ENCODE data around the gene TEP1.

GRCh38 chr14:20377171-20377570 is 36.1 kb downstream of the TEP1 start:
- TF ChIP-seq POLR2A (IDR thresholded peaks at IDR 0.05; ENCODE audit: low read depth), result no peak
- TF ChIP-seq, protein P1, sequence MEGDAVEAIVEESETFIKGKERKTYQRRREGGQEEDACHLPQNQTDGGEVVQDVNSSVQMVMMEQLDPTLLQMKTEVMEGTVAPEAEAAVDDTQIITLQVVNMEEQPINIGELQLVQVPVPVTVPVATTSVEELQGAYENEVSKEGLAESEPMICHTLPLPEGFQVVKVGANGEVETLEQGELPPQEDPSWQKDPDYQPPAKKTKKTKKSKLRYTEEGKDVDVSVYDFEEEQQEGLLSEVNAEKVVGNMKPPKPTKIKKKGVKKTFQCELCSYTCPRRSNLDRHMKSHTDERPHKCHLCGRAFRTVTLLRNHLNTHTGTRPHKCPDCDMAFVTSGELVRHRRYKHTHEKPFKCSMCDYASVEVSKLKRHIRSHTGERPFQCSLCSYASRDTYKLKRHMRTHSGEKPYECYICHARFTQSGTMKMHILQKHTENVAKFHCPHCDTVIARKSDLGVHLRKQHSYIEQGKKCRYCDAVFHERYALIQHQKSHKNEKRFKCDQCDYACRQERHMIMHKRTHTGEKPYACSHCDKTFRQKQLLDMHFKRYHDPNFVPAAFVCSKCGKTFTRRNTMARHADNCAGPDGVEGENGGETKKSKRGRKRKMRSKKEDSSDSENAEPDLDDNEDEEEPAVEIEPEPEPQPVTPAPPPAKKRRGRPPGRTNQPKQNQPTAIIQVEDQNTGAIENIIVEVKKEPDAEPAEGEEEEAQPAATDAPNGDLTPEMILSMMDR (IDR thresholded peaks at IDR 0.05), result no peak

Measured in esophagus muscularis mucosa (tissue), 3 donors.